ENCODE data around the gene DOCK6. TPM values are rescaled to one million over a fixed set of nuclear protein-coding genes. Genes with fewer than 3 reads are reported as not detected.

Gene DOCK6
- total RNA-seq, 1 experiment from 2014 or later = 19.4 TPM

- Histone ChIP-seq H3K36me3 (ENCODE audit: control insufficient read depth, insufficient read depth, low read length) (no peaks in the 10 kb centered on the region), H3K4me1 (ENCODE audit: control insufficient read depth, insufficient read depth, low read length) (peaks cover 19% of the 10 kb centered on the region), H3K4me3 (ENCODE audit: low read depth in 2 of 2, low read length in 2 of 2) (no peak overlapping the region), H3K9me3 (ENCODE audit: control insufficient read depth, insufficient read depth, low read depth, low read length) (no peaks in the 10 kb centered on the region), H3K27ac (ENCODE audit: low read length) (no peak overlapping the region), H3K27me3 (ENCODE audit: control insufficient read depth, insufficient read depth, low read length) (no peaks in the 10 kb centered on the region)
- ATAC-seq (no peak), DNase-seq (ENCODE audit: low read depth, low spot score) (no peak)
- ChIA-PET CTCF (no interaction called here), POLR2A (no interaction called here)
- no TSS peak for BruUV-seq (replicated peaks)
- TF ChIP-seq REST (IDR thresholded peaks at IDR 0.05; ENCODE audit: insufficient read depth in 1 of 2, low read depth in 2 of 2, low read length in 1 of 2) (no peak), CTCF (IDR thresholded peaks at IDR 0.05) (no peak)
- in situ Hi-C loops (cut with HindIII; ENCODE audit: low pct_unique_long_range_greater_than_20kb, low sequenced_read_pairs) (no loop called here), intact Hi-C loops (cut with micrococcal nuclease; ENCODE audit: unreplicated experiment) (loop anchor here (5.0 kb wide), 1 partner anchor 64 kb away; no protein-coding TSS in a partner anchor)
Measured at GRCh38 chr19:11201791-11202190, 60.5 kb downstream of the DOCK6 start.

- TF ChIP-seq REST (IDR thresholded peaks at IDR 0.05; ENCODE audit: insufficient read depth in 1 of 2, low read depth in 2 of 2, low read length in 1 of 2) = no peak
- H3K36me3 ChIP-seq (ENCODE audit: control insufficient read depth, insufficient read depth, low read length) = no peaks in the 10 kb centered on the region
- DNase-seq (ENCODE audit: low read depth, low spot score) (no peak), ATAC-seq (no peak)
- ChIA-PET CTCF (no interaction called here), POLR2A (no interaction called here)
- intact Hi-C loops (cut with micrococcal nuclease; ENCODE audit: unreplicated experiment) = loop anchor here (5.0 kb wide), 1 partner anchor 64 kb away; no protein-coding TSS in a partner anchor
- BruUV-seq (replicated peaks) = no TSS peak
- H3K4me1 ChIP-seq (ENCODE audit: control insufficient read depth, insufficient read depth, low read length) = peaks cover 19% of the 10 kb centered on the region
- in situ Hi-C loops (cut with HindIII; ENCODE audit: low pct_unique_long_range_greater_than_20kb, low sequenced_read_pairs) = no loop called here
- H3K4me3 ChIP-seq (ENCODE audit: low read depth in 2 of 2, low read length in 2 of 2) = no peak overlapping the region
- H3K27ac ChIP-seq (ENCODE audit: low read length) = no peak overlapping the region
- H3K27me3 ChIP-seq (ENCODE audit: control insufficient read depth, insufficient read depth, low read length) = no peaks in the 10 kb centered on the region
- no peaks in the 10 kb centered on the region for H3K9me3 ChIP-seq (ENCODE audit: control insufficient read depth, insufficient read depth, low read depth, low read length)
Measured at GRCh38 chr19:11200931-11201330, 61.4 kb downstream of the DOCK6 start.
